RWPE2 (cell line): ENCODE results near the gene EVC.

Source experiments
- ATAC-seq: fragments of 200-7000 bp; cut with Tn5 transposase; 3 replicates; pipeline ENCODE4 v1.9.1; 2021; ENCODE audit warnings: low read depth
- DNase-seq: peaks from one replicate; pipeline ENCODE4 v3.0.0-alpha.2; 2020; ENCODE audit warnings: low spot score
- H3K27ac ChIP-seq: fragments of 450-650 bp; 2 replicates; pipeline ENCODE4 v1.5.1; 2017; ENCODE audit warnings: mild to moderate bottlenecking; ENCODE audit not compliant: poor library complexity, severe bottlenecking
- H3K27me3 ChIP-seq: fragments of 250-450 bp; sonication (Bioruptor Pico); 2 replicates; pipeline ENCODE4 v1.5.1; 2021; ENCODE audit warnings: mild to moderate bottlenecking, moderate library complexity; ENCODE audit not compliant: insufficient read depth, poor library complexity, severe bottlenecking
- H3K36me3 ChIP-seq: fragments of 250-450 bp; sonication (Bioruptor Pico); 2 replicates; pipeline ENCODE4 v1.5.1; 2020; ENCODE audit warnings: low read depth, mild to moderate bottlenecking, moderate library complexity
- H3K4me1 ChIP-seq: fragments of 250-450 bp; sonication (Bioruptor Pico); 2 replicates; pipeline ENCODE4 v1.5.1; 2021; ENCODE audit warnings: mild to moderate bottlenecking, moderate library complexity; ENCODE audit not compliant: insufficient read depth, poor library complexity, severe bottlenecking
- H3K4me3 ChIP-seq: fragments of 250-450 bp; sonication (Bioruptor Pico); 2 replicates; pipeline ENCODE4 v1.5.1; 2021; ENCODE audit warnings: mild to moderate bottlenecking, moderate library complexity; ENCODE audit not compliant: severe bottlenecking
- H3K9me3 ChIP-seq: fragments of 250-450 bp; sonication (Bioruptor Pico); 2 replicates; pipeline ENCODE4 v1.5.1; 2021; ENCODE audit warnings: mild to moderate bottlenecking, moderate library complexity; ENCODE audit not compliant: severe bottlenecking
- TF ChIP-seq, protein P1 (sequence below): fragments of 450-650 bp; IDR thresholded peaks from one replicate; pipeline ENCODE4 v1.5.1; 2017; ENCODE audit warnings: mild to moderate bottlenecking, moderate library complexity; ENCODE audit not compliant: poor library complexity, severe bottlenecking

The EVC gene

DNA sequence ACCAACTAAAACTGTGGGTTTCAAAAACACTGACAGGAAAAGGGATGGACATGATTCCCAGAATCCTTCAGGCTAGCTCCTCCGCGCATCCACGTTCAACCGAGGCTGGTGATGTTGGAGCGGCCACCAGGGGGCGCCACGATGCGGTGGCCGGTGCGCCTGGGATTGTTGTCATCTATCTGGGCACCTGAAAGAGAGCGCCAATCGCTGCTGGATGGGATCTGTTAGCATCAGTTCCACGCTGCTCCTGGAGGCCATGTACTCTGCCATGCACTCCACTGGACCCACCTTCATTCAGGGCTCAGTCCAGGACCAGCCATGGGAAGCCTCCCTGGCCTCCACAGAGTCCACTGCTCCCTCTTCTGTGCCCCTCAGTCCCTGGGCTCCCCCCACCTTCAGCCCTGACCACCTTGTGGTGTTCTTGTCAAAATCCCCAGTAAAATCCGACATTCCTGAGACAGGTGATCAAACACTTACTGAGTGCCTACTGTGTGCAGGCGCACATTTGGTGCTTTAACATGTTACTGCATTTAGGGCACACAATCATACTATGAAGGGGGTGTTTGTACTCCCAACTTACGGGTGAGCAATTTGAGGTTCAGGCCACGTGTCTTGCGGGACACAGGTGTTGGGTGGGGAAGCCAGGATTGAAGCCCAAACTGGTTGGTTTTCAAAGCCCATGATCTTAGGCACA is 110.8 kb downstream of the EVC start:
- no peak for DNase-seq
- H3K27me3 ChIP-seq: no peaks in the 10 kb centered on the region
- H3K4me1 ChIP-seq: no peaks in the 10 kb centered on the region
- no peak for ATAC-seq
- peaks cover 31% of the 10 kb centered on the region for H3K36me3 ChIP-seq
- TF ChIP-seq, protein P1, sequence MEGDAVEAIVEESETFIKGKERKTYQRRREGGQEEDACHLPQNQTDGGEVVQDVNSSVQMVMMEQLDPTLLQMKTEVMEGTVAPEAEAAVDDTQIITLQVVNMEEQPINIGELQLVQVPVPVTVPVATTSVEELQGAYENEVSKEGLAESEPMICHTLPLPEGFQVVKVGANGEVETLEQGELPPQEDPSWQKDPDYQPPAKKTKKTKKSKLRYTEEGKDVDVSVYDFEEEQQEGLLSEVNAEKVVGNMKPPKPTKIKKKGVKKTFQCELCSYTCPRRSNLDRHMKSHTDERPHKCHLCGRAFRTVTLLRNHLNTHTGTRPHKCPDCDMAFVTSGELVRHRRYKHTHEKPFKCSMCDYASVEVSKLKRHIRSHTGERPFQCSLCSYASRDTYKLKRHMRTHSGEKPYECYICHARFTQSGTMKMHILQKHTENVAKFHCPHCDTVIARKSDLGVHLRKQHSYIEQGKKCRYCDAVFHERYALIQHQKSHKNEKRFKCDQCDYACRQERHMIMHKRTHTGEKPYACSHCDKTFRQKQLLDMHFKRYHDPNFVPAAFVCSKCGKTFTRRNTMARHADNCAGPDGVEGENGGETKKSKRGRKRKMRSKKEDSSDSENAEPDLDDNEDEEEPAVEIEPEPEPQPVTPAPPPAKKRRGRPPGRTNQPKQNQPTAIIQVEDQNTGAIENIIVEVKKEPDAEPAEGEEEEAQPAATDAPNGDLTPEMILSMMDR: peak; percentile 46
- no peaks in the 10 kb centered on the region for H3K9me3 ChIP-seq
- H3K27ac ChIP-seq: no peak overlapping the region
- H3K4me3 ChIP-seq: no peak overlapping the region

DNA sequence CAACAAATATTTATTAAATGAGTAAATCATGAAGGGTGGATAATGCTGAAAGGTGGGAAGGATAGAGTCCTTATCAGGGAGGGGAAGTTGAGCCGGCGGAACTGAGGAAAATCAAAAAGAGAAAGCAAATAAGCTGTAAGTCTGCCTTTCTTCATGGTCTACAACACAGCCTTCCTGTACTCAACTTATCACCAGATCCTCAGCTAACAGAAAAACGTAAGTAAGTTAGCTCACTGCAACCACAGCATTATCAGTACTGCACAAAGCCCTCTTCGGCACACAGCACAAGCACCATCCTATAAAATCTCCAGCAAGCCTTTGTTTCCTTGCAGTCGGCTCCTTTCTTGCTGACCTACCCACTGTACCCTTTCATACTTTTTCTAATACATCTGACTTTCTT is 111.6 kb downstream of the EVC start:
- DNase-seq (no peak), ATAC-seq (no peak)
- TF ChIP-seq, protein P1: no peak
- H3K27ac ChIP-seq: no peak overlapping the region
- no peak overlapping the region for H3K4me3 ChIP-seq
- H3K27me3 ChIP-seq: no peaks in the 10 kb centered on the region
- H3K4me1 ChIP-seq: no peaks in the 10 kb centered on the region
- H3K9me3 ChIP-seq: no peaks in the 10 kb centered on the region
- peaks cover 31% of the 10 kb centered on the region for H3K36me3 ChIP-seq

DNA sequence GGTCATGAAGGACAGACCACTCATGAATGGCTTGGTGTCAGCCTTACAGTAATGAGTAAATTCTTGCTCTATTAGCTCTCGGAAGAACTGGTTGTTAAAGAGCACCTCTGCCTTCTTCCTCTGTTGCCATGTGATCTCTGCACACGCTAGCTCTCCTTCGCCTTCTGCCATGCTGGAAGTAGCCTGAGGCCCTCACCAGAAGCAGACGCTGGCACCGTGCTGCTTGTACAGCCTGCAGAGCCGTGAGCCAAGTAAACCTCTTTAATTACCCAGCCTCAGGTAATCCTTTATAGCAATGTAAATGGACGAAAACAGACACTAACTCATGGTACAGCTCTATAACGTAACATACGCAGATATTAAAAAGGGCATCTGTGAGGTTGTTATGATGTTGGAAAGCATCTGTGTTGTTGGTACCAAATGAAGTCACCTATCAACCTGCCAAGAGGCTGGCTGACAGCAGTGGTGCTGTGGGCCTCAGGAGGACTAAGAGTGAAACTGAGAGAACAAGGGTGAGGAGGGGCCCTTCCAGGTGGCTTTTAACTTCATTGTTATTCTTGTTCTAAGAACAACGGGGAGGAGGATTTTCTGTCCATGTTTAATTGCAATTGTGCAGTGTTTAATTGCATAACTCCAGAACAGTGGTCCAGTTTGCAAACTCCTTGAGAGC is 112.7 kb downstream of the EVC start:
- TF ChIP-seq, protein P1: no peak
- ATAC-seq: no peak
- no peaks in the 10 kb centered on the region for H3K27me3 ChIP-seq

DNA sequence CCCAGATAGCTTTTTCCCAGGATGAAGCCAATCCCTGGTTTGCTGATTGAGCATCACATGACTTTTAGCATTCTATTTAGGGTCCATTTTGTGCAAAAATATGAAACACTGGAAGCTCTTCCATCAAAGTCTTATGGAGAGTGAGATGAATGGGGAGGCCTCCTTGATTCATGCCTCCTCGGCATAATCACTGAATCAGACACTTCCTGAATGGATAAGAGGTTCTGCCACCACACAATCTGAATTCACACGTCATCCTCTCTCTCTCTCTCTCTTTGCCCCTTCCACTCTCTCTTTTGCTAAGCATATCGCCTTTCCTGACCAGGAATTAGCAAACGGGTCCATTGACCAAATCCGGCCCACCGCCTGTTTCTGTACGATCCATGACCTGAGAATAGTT is 113.2 kb downstream of the EVC start:
- H3K9me3 ChIP-seq: no peaks in the 10 kb centered on the region
- TF ChIP-seq, protein P1: no peak
- no peak overlapping the region for H3K27ac ChIP-seq
- no peak for ATAC-seq
- H3K36me3 ChIP-seq: peaks cover 23% of the 10 kb centered on the region
- DNase-seq: no peak
- no peaks in the 10 kb centered on the region for H3K4me1 ChIP-seq
- no peak overlapping the region for H3K4me3 ChIP-seq
- no peaks in the 10 kb centered on the region for H3K27me3 ChIP-seq

More for the DNA sequence above, 112.7 kb downstream of the EVC start:
- H3K4me1 ChIP-seq: no peaks in the 10 kb centered on the region
- H3K4me3 ChIP-seq: no peak overlapping the region
- peak; percentile 11 for DNase-seq
- H3K36me3 ChIP-seq: peaks cover 23% of the 10 kb centered on the region
- H3K9me3 ChIP-seq: no peaks in the 10 kb centered on the region
- no peak overlapping the region for H3K27ac ChIP-seq

DNA sequence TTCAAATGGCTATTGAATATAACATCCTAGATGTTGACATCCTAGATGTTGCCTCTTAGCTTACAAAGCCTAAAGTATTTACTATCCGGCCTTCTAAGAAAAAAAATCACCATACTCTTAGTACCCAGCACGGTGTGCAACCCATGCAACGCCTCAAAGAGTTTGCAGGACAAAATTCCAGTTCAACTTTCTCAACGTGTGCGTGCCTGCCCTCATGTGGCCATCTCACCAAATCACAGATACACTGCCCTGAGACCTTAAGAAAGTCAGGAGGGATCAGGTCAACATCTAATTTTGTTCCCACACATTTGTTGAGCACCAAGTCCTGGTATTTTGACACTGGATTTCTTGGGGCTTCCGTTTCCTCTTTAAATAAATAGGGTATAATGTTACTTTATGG is 113.6 kb downstream of the EVC start:
- peaks cover 23% of the 10 kb centered on the region for H3K36me3 ChIP-seq
- no peaks in the 10 kb centered on the region for H3K4me1 ChIP-seq
- no peaks in the 10 kb centered on the region for H3K27me3 ChIP-seq
- H3K9me3 ChIP-seq: no peaks in the 10 kb centered on the region
- ATAC-seq (0 out of 3 replicates have a peak, but pooled peaks have one; percentile 54), DNase-seq (peak; percentile 15)
- TF ChIP-seq, protein P1: peak; percentile 73
- no peak overlapping the region for H3K27ac ChIP-seq
- H3K4me3 ChIP-seq: no peak overlapping the region
